GM12801 (cell line): ENCODE results near the gene TMC1.

Experiments used
- CTCF ChIP-seq: IDR thresholded peaks from one replicate; pipeline ENCODE4 v1.5.1; 2011; ENCODE audit warnings: control low read depth; ENCODE audit not compliant: insufficient read length; ENCODE audit errors: extremely low read depth

TMC1 gene

GRCh38 chr9:72755836-72756235 lies 234.4 kb downstream of the TMC1 start:
- TF ChIP-seq CTCF: no peak

- no peak for TF ChIP-seq CTCF
These were observed 237.5 kb downstream of the TMC1 start for GRCh38 chr9:72758944-72759343.

- TF ChIP-seq CTCF: no peak
These were observed 241.6 kb downstream of the TMC1 start for GRCh38 chr9:72763022-72763421.

GRCh38 chr9:72769546-72769945 lies 248.1 kb downstream of the TMC1 start:
- no peak for TF ChIP-seq CTCF

- TF ChIP-seq CTCF: no peak
These were observed 251.3 kb downstream of the TMC1 start for GRCh38 chr9:72772661-72773060.

- no peak for TF ChIP-seq CTCF
These were observed 252.2 kb downstream of the TMC1 start for GRCh38 chr9:72773570-72773969.

- no peak for TF ChIP-seq CTCF
These were observed 254.2 kb downstream of the TMC1 start for GRCh38 chr9:72775570-72775969.

- TF ChIP-seq CTCF: no peak
These were observed 258.2 kb downstream of the TMC1 start for GRCh38 chr9:72779614-72780013.
